HG02798 (cell line): ENCODE data around the gene DAPK3.
"Not testable (repeated sequence)": the region's sequence is repeated elsewhere in the genome, so short reads cannot be mapped to it uniquely, and the experiment has no call there.

ENCODE experiments used
- ATAC-seq: cut with Tn5 transposase; IDR thresholded peaks from one replicate; pipeline ENCODE4 v1.9.1; 2021; ENCODE audit warnings: mild to moderate bottlenecking; ENCODE audit not compliant: unreplicated experiment, poor library complexity

Gene DAPK3

DNA sequence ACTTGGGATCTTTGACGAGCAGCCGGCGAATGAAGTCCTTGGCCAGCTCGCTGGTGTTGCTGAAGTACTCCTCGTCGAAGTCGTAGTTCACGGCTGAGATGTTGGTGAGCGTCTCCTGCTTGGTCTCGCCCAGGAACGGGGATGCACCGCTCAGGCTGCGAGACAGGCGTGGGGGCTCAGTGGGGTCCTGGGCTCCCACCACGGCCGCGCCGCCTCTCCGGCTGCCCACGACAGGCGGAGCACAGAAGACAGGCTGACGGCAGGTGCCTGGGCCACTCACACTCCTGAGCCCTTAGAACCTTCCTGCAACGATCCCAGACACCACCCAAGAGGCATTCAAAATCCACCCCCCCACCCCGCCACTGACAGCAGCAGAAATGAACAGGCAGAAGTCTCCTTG is 9.9 kb downstream of the DAPK3 start:
- no peak for ATAC-seq

GRCh38 chr19:3959766-3960131 is 11.2 kb downstream of the DAPK3 start:
- no peak for ATAC-seq

- no peak for ATAC-seq
Observed at GRCh38 chr19:3958836-3959765, 11.8 kb downstream of the DAPK3 start.

DNA sequence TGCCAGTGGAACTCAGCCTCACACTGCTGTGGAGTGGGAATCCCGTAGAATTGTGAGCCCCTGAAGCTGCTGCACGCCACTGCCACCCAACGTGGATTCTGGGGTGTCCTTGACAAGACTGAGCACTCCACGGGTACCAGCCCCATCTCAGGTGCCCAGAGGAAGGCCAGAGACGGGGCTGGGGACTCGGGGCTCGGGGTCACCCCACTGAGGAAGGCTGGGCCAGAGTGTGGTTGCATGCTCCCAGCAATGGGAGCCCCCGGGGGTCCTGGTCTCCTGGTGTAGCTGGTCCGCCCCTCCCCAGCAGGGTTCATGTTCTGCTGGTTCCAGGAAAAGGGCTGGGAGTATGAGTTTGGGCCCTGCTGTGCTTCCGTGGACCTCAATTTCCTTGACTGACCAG is 15.2 kb downstream of the DAPK3 start:
- no peak for ATAC-seq

GRCh38 chr19:3955276-3955675 is 15.6 kb downstream of the DAPK3 start:
- not testable (repeated sequence) for ATAC-seq

- ATAC-seq, result no peak
Observed at GRCh38 chr19:3954107-3954506, 16.8 kb downstream of the DAPK3 start.

GRCh38 chr19:3952755-3953276 is 18.1 kb downstream of the DAPK3 start:
- ATAC-seq, result not testable (repeated sequence)

GRCh38 chr19:3950871-3951861 is 19.7 kb downstream of the DAPK3 start:
- no peak for ATAC-seq

- no peak for ATAC-seq
Observed at GRCh38 chr19:3949997-3950859, 20.7 kb downstream of the DAPK3 start.

- no peak for ATAC-seq
Observed at GRCh38 chr19:3949294-3949693, 21.6 kb downstream of the DAPK3 start.

DNA sequence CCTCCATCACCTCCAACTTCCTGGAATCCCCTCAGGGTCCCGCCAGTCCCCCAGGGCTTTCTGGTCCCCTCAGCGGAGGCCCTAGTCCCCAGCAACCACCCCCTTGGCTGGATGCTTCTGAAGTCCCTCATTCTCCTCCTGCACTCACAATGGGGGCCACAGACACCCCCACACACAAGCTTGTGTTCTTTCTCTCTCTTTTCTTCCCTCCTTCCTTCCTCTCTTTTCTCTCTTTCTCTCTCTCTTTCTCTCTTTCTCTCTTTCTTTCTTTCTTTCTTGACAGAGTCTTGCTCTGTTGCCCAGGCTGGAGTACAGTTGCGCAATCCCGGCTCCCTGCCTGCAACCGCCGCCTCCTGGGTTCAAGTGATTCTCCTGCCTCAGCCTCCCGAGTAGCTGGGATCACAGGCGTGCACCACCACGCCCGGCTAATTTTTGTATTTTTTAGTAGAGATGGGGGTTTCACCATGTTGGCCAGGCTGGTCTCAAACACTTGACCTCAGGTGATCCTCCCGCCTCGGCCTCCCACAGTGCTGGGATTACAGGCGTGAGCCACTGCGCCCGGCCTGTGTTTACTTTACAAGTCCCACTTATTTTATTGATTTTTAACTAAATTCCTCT is 23.5 kb downstream of the DAPK3 start:
- not testable (repeated sequence) for ATAC-seq

GRCh38 chr19:3945838-3946237 is 25.1 kb downstream of the DAPK3 start:
- no peak for ATAC-seq

- no peak for ATAC-seq
Observed at GRCh38 chr19:3944018-3944721, 26.7 kb downstream of the DAPK3 start.

DNA sequence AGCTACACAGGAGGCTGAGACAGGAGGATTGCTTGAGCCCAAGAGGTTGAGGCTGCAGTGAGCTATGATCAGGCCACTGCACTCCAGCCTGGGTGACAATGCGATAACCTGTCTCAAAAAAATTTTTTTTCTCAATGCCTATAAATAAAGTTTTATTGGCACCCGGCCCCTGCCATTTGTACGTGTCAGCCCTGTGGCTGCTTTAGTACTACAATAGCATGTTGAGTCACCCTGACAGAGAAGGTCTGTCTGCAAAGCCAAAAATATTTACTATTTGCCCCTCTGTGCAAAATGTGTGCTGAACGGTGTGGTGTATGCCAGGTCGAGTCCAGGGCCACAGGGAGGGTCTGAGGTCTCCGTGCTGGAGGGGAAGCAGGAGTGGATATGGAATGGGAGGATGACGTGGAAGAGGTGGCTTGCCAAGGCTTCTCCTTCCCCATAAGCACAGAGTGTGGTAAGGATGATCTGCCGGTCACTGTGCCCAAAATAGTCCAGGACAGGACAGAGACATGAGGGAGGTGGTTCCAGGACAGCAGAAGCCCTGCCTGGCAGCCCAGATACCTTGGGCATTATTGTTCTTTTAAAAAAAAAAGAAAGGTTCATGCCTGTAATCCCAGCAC is 28.0 kb downstream of the DAPK3 start:
- ATAC-seq, result no peak

GRCh38 chr19:3938300-3938950 is 32.5 kb downstream of the DAPK3 start:
- ATAC-seq, result not testable (repeated sequence)

DNA sequence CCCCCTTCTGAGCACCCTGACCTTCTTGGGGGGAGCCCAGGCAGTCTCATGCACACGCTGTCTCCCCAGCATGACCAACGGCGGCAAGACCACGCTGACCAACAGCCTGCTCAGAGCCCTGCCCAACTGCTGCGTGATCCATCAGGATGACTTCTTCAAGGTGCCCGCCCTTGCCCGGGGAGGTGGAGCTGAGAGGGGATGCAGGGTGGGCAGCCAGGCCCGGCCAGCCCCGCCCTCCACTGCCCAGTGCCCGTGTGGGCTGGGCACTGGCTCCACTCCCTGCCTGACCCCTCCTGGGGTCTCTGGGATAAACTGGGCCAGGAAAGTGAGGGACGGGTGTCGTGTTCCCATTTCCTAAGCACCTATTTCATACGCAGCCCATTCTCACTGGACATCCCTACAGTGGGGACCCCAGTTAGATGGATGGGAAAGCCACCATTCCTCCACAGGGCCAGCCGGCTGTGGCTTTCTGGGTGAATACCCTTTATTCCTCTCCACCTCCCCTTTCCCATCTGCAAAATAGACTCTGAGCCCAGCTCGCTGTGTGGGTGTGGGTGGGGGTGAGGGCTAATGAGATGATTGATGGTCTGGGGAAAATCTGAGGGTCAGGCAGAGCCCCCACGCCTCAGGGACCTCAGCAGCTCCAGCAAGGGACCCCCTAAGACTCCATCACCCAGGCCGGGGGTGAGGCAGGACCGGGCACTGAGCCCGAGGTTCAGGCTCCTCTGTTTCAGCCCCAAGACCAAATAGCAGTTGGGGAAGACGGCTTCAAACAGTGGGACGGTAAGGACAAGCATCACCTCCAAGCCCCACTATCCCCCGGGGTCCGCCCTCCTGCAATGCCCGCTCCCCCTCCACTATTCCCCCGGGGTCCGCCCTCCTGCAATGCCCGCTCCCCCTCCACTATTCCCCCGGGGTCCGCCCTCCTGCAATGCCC is 34.1 kb downstream of the DAPK3 start:
- ATAC-seq, result no peak
